Adrenal gland (tissue), 12 donors: Measurements from ENCODE around the gene DCAF7. TPM values are rescaled to one million over a fixed set of nuclear protein-coding genes. Genes with fewer than 3 reads are reported as not detected.

Experiments
- DNase-seq, 7 donors: peaks; one replicate each; pipeline ENCODE4 v3.0.0-alpha.2; 2019 to 2020
- H3K27ac ChIP-seq, 5 donors: fragments of 200-600 bp; sonication (generic) in 4 of 5; 1 replicate in 3 of 5; 2 replicates in 2 of 5; pipeline versions ENCODE4 v1.5.1 to v1.8.0; 2016 to 2020; ENCODE audit warnings: mild to moderate bottlenecking in 1 of 5
- H3K27me3 ChIP-seq: fragments of 200-600 bp; 2 replicates; pipeline ENCODE4 v1.8.0; 2021
- H3K36me3 ChIP-seq, 2 donors: fragments of 200-600 bp; replicated peaks in 1 of 2; 1 replicate in 1 of 2; 2 replicates in 1 of 2; pipeline versions ENCODE4 v1.5.1 to v1.8.0; 2018 to 2022
- H3K4me1 ChIP-seq, 2 donors: fragments of 200-600 bp; replicated peaks in 1 of 2; 1 replicate in 1 of 2; 2 replicates in 1 of 2; pipeline versions ENCODE4 v1.5.1 to v1.8.0; 2018 to 2021
- H3K4me3 ChIP-seq, 4 donors: fragments of 200-600 bp; sonication (generic) in 3 of 4; one replicate each; pipeline ENCODE4 v1.5.1; 2016 to 2018
- H3K9me3 ChIP-seq, 3 donors: fragments of 200-600 bp; sonication (generic) in 1 of 3; replicated peaks in 1 of 3; 1 replicate in 2 of 3; 2 replicates in 1 of 3; pipeline versions ENCODE4 v1.5.1 to v1.8.0; 2016 to 2021
- POLR2A ChIP-seq, 2 donors: fragments of 450-650 bp; IDR thresholded peaks; one replicate each; pipeline ENCODE4 v1.6.1; 2017; ENCODE audit warnings: antibody characterized with exemption in 2 of 2, mild to moderate bottlenecking in 2 of 2, moderate library complexity in 1 of 2
- WGBS, 4 donors: extraction: QIAGEN DNeasy Blood & Tissue Kit in 2 of 4; methylation state at CpG; one replicate each; pipeline versions ENCODE4 v1.1.5 to v1.1.7; 2013 to 2017; 5-methylcytosine and 5-hydroxymethylcytosine counted together
- intact Hi-C, 2 donors: fragments of 100-400 bp; cut with DNase I; formaldehyde crosslinking; loops; one replicate each; pipeline versions ENCODE4 v1.14.1 to v1.15.0; 2022 to 2023
- polyA plus RNA-seq, 3 donors: library from polyadenylated mRNA; stranded (reverse); fragments of 200-250 nt in 2 of 3; fragments of 350-450 nt in 1 of 3; fragmentation: Illumina TruSeq in 1 of 3; extraction: RNeasy Lipid Tissue Mini Kit (QIAGEN cat#74804) in 1 of 3; gene quantifications; one replicate each; pipeline ENCODE4 v1.2.3, GENCODE V29; 2013 to 2014
- total RNA-seq, 9 donors: library from RNA; depleted of rRNA in 4 of 9; stranded (reverse); fragments of >200 nt in 4 of 9; fragments of 120-200 nt in 1 of 9; fragmentation: NEBNext Ultra II Directional in 1 of 9; extraction: Animal tissue kit (Norgen Biotek cat#: 25700) in 1 of 9; gene quantifications; one replicate each; pipeline versions ENCODE4 v1.1.0 to v1.2.4, GENCODE V29; 2013 to 2023
- TF ChIP-seq, protein P1 (sequence below), 6 experiments: fragments of 450-650 bp in 4 of 6; fragments of 200-600 bp in 2 of 6; sonication (generic) in 1 of 6; IDR thresholded peaks; 1 replicate in 5 of 6; 2 replicates in 1 of 6; pipeline versions ENCODE4 v1.5.1 to v1.8.0; 2016 to 2021; ENCODE audit warnings: antibody characterized with exemption in 6 of 6, mild to moderate bottlenecking in 2 of 6, moderate library complexity in 1 of 6
- donor health status: healthy with polysubstance abuse.
- donor health status: Bipolar disorder and iron deficiency.
- donor health status: DM: yes; HTN: yes; CAD: no.
- donor health status: DM: no; HTN: no; CAD: no.
- donor health status: DM: no; HTN: no; CAD: no.
- donor health status: DM: yes; HTN: yes; CAD: no.

DCAF7 gene
- total and polyA plus RNA-seq, 12 donors, result 12.2 to 69.8 (median 48.2) TPM

DNA sequence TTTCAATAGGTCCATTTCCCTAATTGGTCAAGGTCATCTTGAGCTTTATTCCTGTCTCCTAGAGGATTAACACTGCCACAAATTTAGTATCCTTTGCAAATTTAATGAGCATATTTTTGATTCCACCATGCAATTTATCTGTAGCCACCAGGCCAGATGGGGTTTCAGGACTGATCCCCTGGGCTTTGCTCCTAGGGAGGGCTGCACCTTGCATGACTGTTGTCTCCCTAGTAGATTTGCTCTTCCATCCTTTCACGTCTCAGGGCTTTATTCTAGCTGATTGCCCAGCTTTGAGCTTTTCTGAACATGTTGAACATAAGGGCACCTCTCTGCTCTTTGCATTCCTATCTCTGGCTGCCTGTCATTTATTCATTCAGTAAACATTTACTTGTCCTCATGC lies 34.9 kb upstream of the DCAF7 start:
- Histone ChIP-seq H3K27ac (no peak overlapping the region), H3K4me1 (no peaks in the 10 kb centered on the region), H3K4me3 (no peak overlapping the region), H3K27me3 (no peaks in the 10 kb centered on the region), H3K36me3 (no peaks in the 10 kb centered on the region), H3K9me3 (no peaks in the 10 kb centered on the region)
- 60 to 76% (median 69%) methylated on average over 1 of the region's 1 CpG for WGBS, 4 donors
- intact Hi-C loops, result no loop called here
- no peak for DNase-seq
- TF ChIP-seq, protein P1, sequence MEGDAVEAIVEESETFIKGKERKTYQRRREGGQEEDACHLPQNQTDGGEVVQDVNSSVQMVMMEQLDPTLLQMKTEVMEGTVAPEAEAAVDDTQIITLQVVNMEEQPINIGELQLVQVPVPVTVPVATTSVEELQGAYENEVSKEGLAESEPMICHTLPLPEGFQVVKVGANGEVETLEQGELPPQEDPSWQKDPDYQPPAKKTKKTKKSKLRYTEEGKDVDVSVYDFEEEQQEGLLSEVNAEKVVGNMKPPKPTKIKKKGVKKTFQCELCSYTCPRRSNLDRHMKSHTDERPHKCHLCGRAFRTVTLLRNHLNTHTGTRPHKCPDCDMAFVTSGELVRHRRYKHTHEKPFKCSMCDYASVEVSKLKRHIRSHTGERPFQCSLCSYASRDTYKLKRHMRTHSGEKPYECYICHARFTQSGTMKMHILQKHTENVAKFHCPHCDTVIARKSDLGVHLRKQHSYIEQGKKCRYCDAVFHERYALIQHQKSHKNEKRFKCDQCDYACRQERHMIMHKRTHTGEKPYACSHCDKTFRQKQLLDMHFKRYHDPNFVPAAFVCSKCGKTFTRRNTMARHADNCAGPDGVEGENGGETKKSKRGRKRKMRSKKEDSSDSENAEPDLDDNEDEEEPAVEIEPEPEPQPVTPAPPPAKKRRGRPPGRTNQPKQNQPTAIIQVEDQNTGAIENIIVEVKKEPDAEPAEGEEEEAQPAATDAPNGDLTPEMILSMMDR (IDR thresholded peaks at IDR 0.05), result no peak
- TF ChIP-seq POLR2A (IDR thresholded peaks at IDR 0.05), result no peak

DNA sequence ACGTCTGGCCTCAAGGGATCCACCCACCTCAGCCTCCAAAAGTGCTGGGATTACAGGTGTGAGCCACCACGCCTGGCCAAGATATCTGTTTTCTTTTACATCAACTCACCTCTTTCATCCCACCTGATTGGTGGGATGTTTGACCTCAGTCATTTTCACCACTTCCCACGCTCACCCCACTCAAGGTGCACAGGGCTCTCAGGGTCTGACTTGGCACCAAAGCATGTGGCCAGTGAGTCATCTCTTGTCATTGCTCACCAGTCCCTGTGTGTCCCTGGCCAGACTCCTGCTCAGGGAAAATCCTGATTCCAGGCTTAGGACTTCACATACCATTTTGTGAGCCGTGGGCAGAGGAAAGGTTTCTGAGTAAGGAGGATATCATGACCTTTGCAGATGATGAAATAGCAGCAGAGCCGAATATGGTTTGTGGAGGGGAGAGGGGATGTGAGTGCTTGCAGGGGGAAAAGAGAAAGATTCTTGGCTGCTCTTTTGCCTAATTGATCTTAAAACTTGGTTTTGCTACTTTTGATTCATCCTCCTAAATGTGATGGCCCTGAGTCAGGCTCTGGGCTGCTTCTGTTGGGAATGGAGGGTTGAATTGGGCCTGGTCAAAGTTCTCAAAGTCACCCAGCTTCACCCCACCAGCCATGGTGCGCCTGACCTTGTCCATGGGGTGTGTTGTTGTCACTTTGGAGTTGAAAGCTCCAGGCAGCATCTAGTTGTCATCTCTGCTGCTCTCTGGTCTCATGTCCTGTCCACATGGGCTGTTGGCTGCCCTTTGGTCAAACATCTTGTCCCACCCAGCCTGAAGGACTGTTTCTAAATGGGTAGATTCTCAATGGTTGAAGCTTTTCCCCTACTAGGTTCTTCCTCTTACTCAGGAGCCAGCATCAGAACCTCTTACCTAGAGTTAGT lies 33.1 kb upstream of the DCAF7 start:
- H3K36me3 ChIP-seq, result no peaks in the 10 kb centered on the region
- 45 to 63% (median 55%) methylated on average over 6 of the region's 6 CpGs for WGBS, 4 donors
- no peak for TF ChIP-seq POLR2A (IDR thresholded peaks at IDR 0.05)
- TF ChIP-seq, protein P1 (IDR thresholded peaks at IDR 0.05), result no peak
- intact Hi-C loops, result no loop called here
- DNase-seq, result peak in 5 of 7 donors; percentile 23 to 53 (median 38)
- no peaks in the 10 kb centered on the region for H3K27me3 ChIP-seq
- H3K4me3 ChIP-seq, result no peak overlapping the region
- H3K27ac ChIP-seq, result no peak overlapping the region
- no peaks in the 10 kb centered on the region for H3K4me1 ChIP-seq
- H3K9me3 ChIP-seq, result no peaks in the 10 kb centered on the region

DNA sequence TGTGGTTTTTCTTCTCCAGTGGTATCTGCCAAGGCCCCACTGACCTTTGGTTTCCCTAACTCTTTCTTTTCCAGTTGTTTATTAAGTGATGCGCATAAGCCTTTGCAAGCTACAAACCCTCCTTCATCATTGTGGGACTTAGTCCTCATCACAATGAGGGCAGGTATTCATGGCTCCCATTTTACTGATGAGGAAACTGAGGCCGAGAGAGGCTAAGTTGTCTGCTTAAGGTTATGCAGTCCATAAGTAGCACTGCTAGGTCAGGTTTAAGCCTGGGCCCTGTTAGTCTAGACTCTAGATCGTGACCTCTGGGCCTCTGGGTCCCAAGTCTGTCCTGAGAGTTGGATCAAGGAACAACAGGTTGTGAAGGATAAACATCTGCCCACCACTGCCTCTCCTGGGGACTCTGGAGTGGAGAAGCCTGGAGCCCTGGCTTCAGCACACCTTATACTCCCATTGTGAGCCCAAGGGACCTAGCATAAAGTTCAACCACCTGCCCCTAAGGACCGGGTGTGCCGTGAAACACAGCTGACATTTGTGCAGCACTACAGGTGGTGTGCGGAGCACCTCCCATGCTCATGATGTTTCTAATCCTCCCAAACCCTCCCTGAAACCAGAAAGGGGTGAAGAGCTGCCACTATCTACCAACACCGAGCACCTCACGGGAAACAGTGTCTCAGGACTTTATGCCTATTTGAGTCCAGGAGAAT lies 32.3 kb upstream of the DCAF7 start:
- no peaks in the 10 kb centered on the region for H3K4me1 ChIP-seq

More for the DNA sequence above, 32.3 kb upstream of the DCAF7 start:
- Histone ChIP-seq H3K27me3 (no peaks in the 10 kb centered on the region), H3K4me3 (no peak overlapping the region), H3K27ac (no peak overlapping the region), H3K9me3 (no peaks in the 10 kb centered on the region), H3K36me3 (no peaks in the 10 kb centered on the region)
- 74 to 79% (median 76%) methylated on average over 5 to 8 of the region's 8 CpGs for WGBS, 4 donors
- intact Hi-C loops, result no loop called here
- TF ChIP-seq, protein P1 (IDR thresholded peaks at IDR 0.05), result no peak
- no peak for TF ChIP-seq POLR2A (IDR thresholded peaks at IDR 0.05)
- DNase-seq, result no peak
